Memory B cell (primary cell): ENCODE data around the gene RPS14.

Source experiments
- ATAC-seq: fragments of 150-1000 bp; cut with Tn5 transposase; 2 replicates; pipeline ENCODE4 v1.10.0; 2021; ENCODE audit warnings: low read depth, mild to moderate bottlenecking, moderate library complexity
- DNase-seq, 2 donors: peaks; one replicate each; pipeline ENCODE4 v3.0.0; 2022; ENCODE audit warnings: low spot score in 2 of 2
- H3K27ac Mint-ChIP-seq: one replicate; pipeline ENCODE4 v1.8.0; 2022; ENCODE audit warnings: mild to moderate bottlenecking, moderate library complexity, mixed read lengths
- H3K27me3 Mint-ChIP-seq: one replicate; pipeline ENCODE4 v1.8.0; 2022; ENCODE audit warnings: mixed read lengths
- H3K36me3 Mint-ChIP-seq: one replicate; pipeline ENCODE4 v1.8.0; 2022; ENCODE audit warnings: mild to moderate bottlenecking, mixed read lengths
- H3K4me1 Mint-ChIP-seq: one replicate; pipeline ENCODE4 v1.8.0; 2022; ENCODE audit warnings: mixed read lengths
- H3K4me3 Mint-ChIP-seq: one replicate; pipeline ENCODE4 v1.8.0; 2022; ENCODE audit warnings: mild to moderate bottlenecking, moderate library complexity, mixed read lengths
- H3K9me3 Mint-ChIP-seq: one replicate; pipeline ENCODE4 v1.8.0; 2022; ENCODE audit warnings: mixed read lengths

RPS14 gene

DNA sequence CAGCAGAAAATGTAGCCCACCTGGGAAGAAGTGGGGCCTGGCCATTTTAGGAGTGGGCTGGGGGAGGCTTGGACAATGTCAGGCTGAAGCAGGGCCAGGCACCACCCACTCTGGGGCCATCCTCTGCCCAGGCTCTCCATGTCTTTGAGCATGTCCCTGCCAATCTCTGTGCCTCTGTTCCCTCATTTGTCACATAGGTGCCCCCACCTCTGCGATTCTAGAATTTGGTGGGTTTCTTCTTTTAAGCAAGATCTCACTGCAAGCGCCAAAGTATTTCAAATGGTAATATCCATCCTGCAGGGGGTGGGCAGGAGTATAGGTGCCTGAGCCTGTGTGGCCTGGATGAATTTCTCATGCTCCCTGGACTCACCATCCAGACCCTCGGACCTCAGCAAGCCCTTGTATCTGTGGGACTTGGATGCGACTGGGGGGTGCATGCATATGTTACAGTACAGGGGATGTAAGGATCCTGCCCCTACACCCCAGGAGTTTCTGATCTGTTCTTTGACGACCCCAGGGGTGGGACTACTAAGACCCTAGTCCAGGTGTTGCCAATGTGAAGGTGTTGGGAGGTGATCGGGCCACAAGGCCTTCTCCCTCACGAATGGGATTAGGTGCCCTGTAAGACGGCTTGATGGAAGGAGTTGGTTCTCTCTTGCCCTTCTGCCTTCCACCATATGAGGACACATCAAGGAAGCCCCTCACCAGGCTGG, 41.2 kb downstream of the RPS14 start:
- Mint-ChIP-seq H3K27ac (peak overlapping the region; percentile 100), H3K4me3 (peak overlapping the region; percentile 85), H3K36me3 (peaks cover 63% of the 10 kb centered on the region), H3K4me1 (peaks cover 41% of the 10 kb centered on the region), H3K9me3 (no peaks in the 10 kb centered on the region), H3K27me3 (no peaks in the 10 kb centered on the region)
- ATAC-seq: no peak
- DNase-seq: peak; percentile 61

- ATAC-seq: peak; percentile 0
- Mint-ChIP-seq H3K4me1 (peaks cover 39% of the 10 kb centered on the region), H3K9me3 (no peaks in the 10 kb centered on the region), H3K4me3 (peak overlapping the region; percentile 85), H3K27ac (peak overlapping the region; percentile 100), H3K36me3 (peaks cover 63% of the 10 kb centered on the region), H3K27me3 (no peaks in the 10 kb centered on the region)
- peak in 1 of 2 donors; percentile 69 for DNase-seq
Measured at GRCh38 chr5:150407096-150407720, 42.3 kb downstream of the RPS14 start.

DNA sequence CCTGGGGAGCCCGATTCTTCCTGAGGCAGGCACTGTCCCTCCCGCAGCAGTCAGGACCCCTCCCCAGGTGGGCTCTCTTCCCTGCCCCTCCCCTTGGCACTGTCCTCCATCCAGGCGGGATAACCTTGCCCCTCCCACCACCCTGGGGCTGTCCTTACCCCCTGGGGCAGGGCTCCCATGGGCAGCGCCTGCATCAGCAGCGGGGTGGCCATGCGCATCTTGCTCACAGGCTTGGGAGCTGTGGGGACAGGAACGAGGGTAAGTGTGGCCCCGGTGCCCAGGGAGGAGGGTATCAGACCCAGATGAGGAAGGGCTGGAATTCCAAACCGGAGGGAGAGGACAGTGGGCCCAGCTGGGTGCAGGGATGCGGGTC, 42.8 kb downstream of the RPS14 start:
- peaks cover 67% of the 10 kb centered on the region for H3K36me3 Mint-ChIP-seq
- DNase-seq (peak in 1 of 2 donors; percentile 56), ATAC-seq (no peak)
- H3K27me3 Mint-ChIP-seq: no peaks in the 10 kb centered on the region
- H3K9me3 Mint-ChIP-seq: no peaks in the 10 kb centered on the region
- H3K4me3 Mint-ChIP-seq: peak overlapping the region; percentile 85
- H3K4me1 Mint-ChIP-seq: peaks cover 41% of the 10 kb centered on the region
- H3K27ac Mint-ChIP-seq: peak overlapping the region; percentile 100

DNA sequence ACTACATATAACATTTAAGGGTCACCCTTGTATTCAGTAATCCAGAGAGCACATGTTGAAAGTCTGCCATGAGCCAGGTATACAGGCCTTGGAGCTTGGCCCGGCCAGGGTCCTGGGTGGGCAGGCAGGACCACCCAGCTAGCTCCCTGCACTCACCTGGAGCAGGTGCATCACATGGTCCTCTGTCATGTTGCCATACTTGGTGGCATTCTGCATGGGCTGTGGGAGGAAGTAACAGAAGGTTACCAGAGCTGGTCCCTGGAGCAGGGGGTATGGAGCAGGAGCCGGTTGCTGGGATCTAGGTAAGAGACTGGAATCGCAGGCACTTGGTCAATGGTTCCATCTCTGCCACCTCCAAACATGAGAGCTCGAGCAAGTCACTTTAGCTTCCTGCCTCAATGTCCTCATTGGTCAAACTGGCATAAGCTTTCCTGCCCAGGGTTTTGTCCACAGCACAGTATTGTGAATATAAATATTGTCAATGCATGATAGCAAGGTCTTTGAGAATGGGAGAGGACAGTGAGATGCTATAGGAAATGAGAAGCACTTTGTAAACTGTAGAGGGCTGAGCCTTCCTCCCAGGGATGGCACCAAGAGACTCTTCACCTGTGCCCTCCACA, 43.3 kb downstream of the RPS14 start:
- ATAC-seq: no peak
- H3K4me3 Mint-ChIP-seq: peak overlapping the region; percentile 85
- no peaks in the 10 kb centered on the region for H3K27me3 Mint-ChIP-seq
- peak; percentile 40 to 51 for DNase-seq
- peaks cover 69% of the 10 kb centered on the region for H3K36me3 Mint-ChIP-seq
- H3K27ac Mint-ChIP-seq: peak overlapping the region; percentile 100
- peaks cover 46% of the 10 kb centered on the region for H3K4me1 Mint-ChIP-seq
- no peaks in the 10 kb centered on the region for H3K9me3 Mint-ChIP-seq

GRCh38 chr5:150404941-150405816, 44.4 kb downstream of the RPS14 start:
- Mint-ChIP-seq H3K4me1 (peaks cover 53% of the 10 kb centered on the region), H3K27me3 (no peaks in the 10 kb centered on the region), H3K9me3 (no peaks in the 10 kb centered on the region), H3K4me3 (peak overlapping the region; percentile 68), H3K27ac (peak overlapping the region; percentile 100), H3K36me3 (peaks cover 64% of the 10 kb centered on the region)
- ATAC-seq (no peak), DNase-seq (peak in 1 of 2 donors; percentile 54)

DNA sequence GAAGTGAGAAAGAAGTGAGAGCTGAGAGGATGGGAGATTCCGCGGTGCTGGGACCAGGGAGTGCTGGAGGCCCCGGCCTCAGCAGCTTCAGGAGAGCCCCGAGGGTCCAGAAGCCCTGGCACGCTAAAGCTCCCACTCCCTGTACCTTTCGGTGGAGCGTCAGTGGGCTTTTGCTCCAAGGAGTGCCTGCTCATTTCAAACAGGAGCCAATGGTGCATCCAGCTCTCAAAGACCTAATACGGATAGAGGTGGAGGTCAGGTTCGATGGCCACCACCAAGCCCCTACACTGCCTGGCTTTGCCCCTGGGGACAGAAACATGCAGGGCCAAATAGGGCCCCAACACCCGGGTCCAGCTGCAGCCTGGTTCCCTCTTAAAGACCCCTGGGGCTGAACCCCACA, 45.0 kb downstream of the RPS14 start:
- H3K36me3 Mint-ChIP-seq: peaks cover 58% of the 10 kb centered on the region
- peak overlapping the region; percentile 35 for H3K4me3 Mint-ChIP-seq
- peak overlapping the region; percentile 100 for H3K27ac Mint-ChIP-seq
- peaks cover 59% of the 10 kb centered on the region for H3K4me1 Mint-ChIP-seq
- ATAC-seq (no peak), DNase-seq (peak in 1 of 2 donors; percentile 51)
- no peaks in the 10 kb centered on the region for H3K9me3 Mint-ChIP-seq
- no peaks in the 10 kb centered on the region for H3K27me3 Mint-ChIP-seq

GRCh38 chr5:150404121-150404520, 45.4 kb downstream of the RPS14 start:
- H3K27ac Mint-ChIP-seq: peak overlapping the region; percentile 100
- H3K4me1 Mint-ChIP-seq: peaks cover 59% of the 10 kb centered on the region
- H3K9me3 Mint-ChIP-seq: no peaks in the 10 kb centered on the region
- peak overlapping the region; percentile 35 for H3K4me3 Mint-ChIP-seq
- H3K27me3 Mint-ChIP-seq: no peaks in the 10 kb centered on the region
- H3K36me3 Mint-ChIP-seq: peaks cover 56% of the 10 kb centered on the region
- ATAC-seq (no peak), DNase-seq (peak in 1 of 2 donors; percentile 58)

DNA sequence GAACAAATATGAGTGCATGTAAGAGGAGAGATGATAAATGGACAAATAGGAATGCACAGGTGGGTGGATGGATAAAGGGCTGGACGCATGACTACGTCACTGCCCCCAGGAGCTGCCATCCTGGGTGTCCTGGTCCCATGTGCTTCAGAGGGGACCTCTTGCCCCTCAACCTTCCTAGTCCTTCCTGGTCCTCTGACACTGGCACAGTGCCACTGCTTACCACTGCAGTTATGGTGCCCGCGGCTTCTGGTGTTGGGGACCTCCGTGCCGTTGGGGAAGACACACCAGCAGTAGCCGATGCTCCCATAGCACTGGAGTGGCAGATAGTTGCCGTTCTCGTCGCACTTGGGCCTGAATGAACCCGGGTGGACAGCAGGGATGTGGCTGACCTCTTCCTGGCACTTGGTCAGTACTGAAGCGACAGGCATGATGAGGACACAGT, 46.6 kb downstream of the RPS14 start:
- H3K4me3 Mint-ChIP-seq: no peak overlapping the region
- H3K9me3 Mint-ChIP-seq: no peaks in the 10 kb centered on the region
- DNase-seq: peak in 1 of 2 donors; percentile 61
- H3K36me3 Mint-ChIP-seq: peaks cover 44% of the 10 kb centered on the region
- H3K4me1 Mint-ChIP-seq: peaks cover 55% of the 10 kb centered on the region
- peak overlapping the region; percentile 100 for H3K27ac Mint-ChIP-seq
- no peaks in the 10 kb centered on the region for H3K27me3 Mint-ChIP-seq
- ATAC-seq: no peak

DNA sequence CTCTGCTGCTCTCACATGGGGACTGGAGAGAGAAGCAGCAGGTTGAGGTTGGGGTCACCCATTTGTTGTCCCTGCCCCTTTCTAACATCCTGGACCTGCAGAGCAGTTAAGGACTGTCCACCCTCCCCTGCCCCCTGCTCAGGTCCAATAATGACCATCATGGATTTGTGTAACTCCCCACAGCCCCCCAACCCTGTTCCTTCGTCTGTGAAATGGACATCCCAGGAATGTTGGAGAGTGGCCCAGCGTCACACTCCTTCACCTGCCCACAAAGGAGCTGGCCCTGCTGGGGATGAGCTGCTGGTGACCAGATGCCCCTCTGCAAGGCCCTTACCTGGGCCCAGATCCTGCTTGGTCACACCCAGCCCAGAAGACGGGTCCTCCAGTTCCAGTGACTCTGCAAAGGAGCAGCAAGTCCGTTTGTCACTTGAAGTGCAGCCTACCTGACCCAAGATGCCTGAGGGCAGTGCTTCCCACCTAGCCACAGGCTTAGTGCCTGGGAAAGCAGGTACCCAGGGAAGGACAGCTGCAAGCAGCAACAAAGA, 47.2 kb downstream of the RPS14 start:
- Mint-ChIP-seq H3K4me1 (peaks cover 50% of the 10 kb centered on the region), H3K27me3 (no peaks in the 10 kb centered on the region), H3K27ac (peak overlapping the region; percentile 100), H3K4me3 (peak overlapping the region; percentile 10), H3K9me3 (no peaks in the 10 kb centered on the region), H3K36me3 (peaks cover 39% of the 10 kb centered on the region)
- ATAC-seq (no peak), DNase-seq (peak; percentile 45 to 65)

DNA sequence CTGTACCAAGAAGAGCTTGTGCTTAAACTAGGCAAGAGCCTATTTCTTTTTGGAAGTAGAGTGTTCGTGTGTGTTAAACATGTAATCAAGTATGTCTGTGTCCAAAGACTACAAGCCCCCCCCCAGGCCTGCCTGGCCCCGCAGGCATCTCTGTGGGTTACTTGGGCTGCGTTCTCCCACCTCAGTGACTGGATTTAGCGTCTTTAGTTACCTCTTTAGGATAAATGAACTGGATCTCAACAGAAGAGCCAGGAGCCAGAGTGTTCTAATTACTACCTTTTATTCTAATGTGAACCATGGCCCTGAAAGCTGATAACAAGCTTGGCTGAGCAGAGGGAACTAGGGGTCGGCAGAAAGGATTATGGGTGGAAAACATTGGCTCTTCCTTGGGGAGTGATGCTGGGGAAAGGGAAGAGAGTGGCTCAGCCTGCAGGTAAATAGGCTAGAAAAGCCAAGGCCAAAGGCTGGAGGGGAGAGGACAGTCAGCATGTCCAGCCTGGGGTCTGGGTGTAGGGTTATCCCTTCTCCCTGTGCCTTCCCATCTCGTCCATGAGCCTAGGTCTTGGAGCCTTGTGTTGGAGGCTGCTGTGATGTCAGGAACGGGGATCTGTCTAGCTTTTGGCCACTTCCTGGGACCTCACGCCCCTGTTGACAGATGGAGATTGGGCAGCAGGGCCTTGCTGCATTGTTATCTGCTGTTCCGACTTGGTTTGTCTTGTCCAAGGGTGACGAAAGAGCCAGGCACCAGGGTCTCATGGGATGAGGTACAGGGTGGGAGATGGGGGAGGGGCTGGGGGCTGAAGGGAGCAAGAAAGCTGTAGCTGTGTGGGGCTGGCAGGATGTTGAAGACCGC, 47.9 kb downstream of the RPS14 start:
- Mint-ChIP-seq H3K27ac (peak overlapping the region; percentile 100), H3K36me3 (peaks cover 33% of the 10 kb centered on the region), H3K4me3 (peak overlapping the region; percentile 55)

DNA sequence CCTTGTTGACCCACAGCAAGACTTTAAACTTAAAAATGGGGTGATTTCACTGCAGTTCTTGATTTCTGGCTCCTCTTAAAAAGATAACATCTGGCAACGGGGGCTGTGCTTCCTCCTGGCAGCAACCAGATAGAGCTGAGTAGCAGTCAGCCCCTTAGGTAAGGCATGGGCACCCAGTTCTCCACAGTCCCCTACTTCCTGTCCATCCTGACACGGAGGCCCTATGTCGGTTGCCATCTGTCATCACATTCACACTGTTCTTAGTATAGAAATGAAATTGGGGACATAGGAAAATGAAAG, 48.5 kb downstream of the RPS14 start:
- H3K4me1 Mint-ChIP-seq: peaks cover 43% of the 10 kb centered on the region
- H3K4me3 Mint-ChIP-seq: no peak overlapping the region
- ATAC-seq (peak; percentile 3), DNase-seq (peak in 1 of 2 donors; percentile 51)
- H3K27ac Mint-ChIP-seq: peak overlapping the region; percentile 100
- no peaks in the 10 kb centered on the region for H3K9me3 Mint-ChIP-seq
- H3K27me3 Mint-ChIP-seq: no peaks in the 10 kb centered on the region
- H3K36me3 Mint-ChIP-seq: peaks cover 33% of the 10 kb centered on the region

More for the DNA sequence above, 47.9 kb downstream of the RPS14 start:
- Mint-ChIP-seq H3K9me3 (no peaks in the 10 kb centered on the region), H3K27me3 (no peaks in the 10 kb centered on the region), H3K4me1 (peaks cover 44% of the 10 kb centered on the region)
- ATAC-seq: peak; percentile 2
- DNase-seq: peak; percentile 38 to 69

GRCh38 chr5:150400316-150401075, 49.0 kb downstream of the RPS14 start:
- ATAC-seq (peak; percentile 1), DNase-seq (peak; percentile 47 to 72)
- peak overlapping the region; percentile 100 for H3K27ac Mint-ChIP-seq
- no peaks in the 10 kb centered on the region for H3K27me3 Mint-ChIP-seq
- peak overlapping the region; percentile 18 for H3K4me3 Mint-ChIP-seq
- H3K4me1 Mint-ChIP-seq: peaks cover 41% of the 10 kb centered on the region
- H3K36me3 Mint-ChIP-seq: peaks cover 30% of the 10 kb centered on the region
- H3K9me3 Mint-ChIP-seq: no peaks in the 10 kb centered on the region
